ENCODE data around the gene ATP1B4. TPM values are rescaled to one million over a fixed set of nuclear protein-coding genes. Genes with fewer than 3 reads are reported as not detected.

Gene ATP1B4
- total RNA-seq, 1 experiment from 2014 or later, result not detected

DNA sequence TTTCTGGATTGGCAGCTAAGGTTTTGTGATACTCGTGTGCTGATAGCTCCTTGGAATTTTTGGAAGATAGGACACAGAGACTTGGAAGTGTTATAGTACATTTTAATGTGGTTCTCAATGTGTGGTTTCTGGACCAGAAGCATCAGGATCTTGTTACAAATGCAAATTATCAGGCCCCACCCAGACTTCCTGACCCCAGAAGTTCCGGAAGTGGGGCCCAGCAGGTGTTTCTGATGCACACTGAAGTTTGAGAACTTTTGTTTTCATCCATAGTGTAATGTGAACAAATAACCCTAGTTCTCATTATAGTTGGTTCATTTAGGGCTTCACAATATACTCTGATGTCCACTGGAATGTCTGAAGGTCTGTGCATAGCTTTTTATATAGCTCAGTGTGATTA lies 57.6 kb downstream of the ATP1B4 start:
- Histone ChIP-seq H3K27ac (ENCODE audit: insufficient read length, low read depth, low read length) (no peak overlapping the region), H2BK12ac (ENCODE audit: insufficient read length, low read depth, low read length) (no peak overlapping the region), H2AK5ac (ENCODE audit: insufficient read length, low read length) (no peak overlapping the region), H3K4ac (ENCODE audit: low read depth, low read length) (no peak overlapping the region), H3K14ac (ENCODE audit: insufficient read depth, low read length) (no peak overlapping the region), H2AFZ (ENCODE audit: low read length) (no peak overlapping the region), H2BK20ac (ENCODE audit: low read depth, low read length, poor library complexity, severe bottlenecking) (no peak overlapping the region), H2BK15ac (ENCODE audit: low read depth, low read length) (no peak overlapping the region), H3K4me1 (ENCODE audit: insufficient read depth, low read length) (no peaks in the 10 kb centered on the region), H3K18ac (ENCODE audit: insufficient read length, low read depth, low read length) (no peak overlapping the region), H3K56ac (ENCODE audit: insufficient read length, low read depth, low read length) (no peak overlapping the region), H3K79me1 (ENCODE audit: insufficient read depth, low read depth, low read length, poor library complexity, severe bottlenecking) (no peaks in the 10 kb centered on the region), H3K9ac (ENCODE audit: extremely low read depth, insufficient read length, low read length) (no peak overlapping the region), H2BK120ac (ENCODE audit: low read depth, low read length, poor library complexity, severe bottlenecking) (no peak overlapping the region), H4K8ac (replicated peaks; ENCODE audit: insufficient read length, low read depth, low read length) (no peak overlapping the region), H2BK5ac (ENCODE audit: insufficient read length, low read length) (no peak overlapping the region), H3K23ac (ENCODE audit: insufficient read length, low read depth, low read length) (no peak overlapping the region), H4K91ac (ENCODE audit: insufficient read length, low read depth, low read length) (no peak overlapping the region), H3K9me3 (ENCODE audit: control insufficient read depth, low read depth, low read length) (peaks cover 14% of the 10 kb centered on the region), H3K23me2 (ENCODE audit: insufficient read length, low read depth, low read length, poor library complexity, severe bottlenecking) (no peaks in the 10 kb centered on the region), H4K20me1 (ENCODE audit: control insufficient read depth, insufficient read depth, insufficient read length) (no peaks in the 10 kb centered on the region), H4K5ac (ENCODE audit: insufficient read length, low read depth, low read length) (no peak overlapping the region), H3T11ph (ENCODE audit: low read length) (no peak overlapping the region), H3K79me2 (ENCODE audit: insufficient read depth, low read length) (no peaks in the 10 kb centered on the region), H3K4me2 (ENCODE audit: insufficient read depth, insufficient read length, low read length) (no peak overlapping the region), H3K27me3 (ENCODE audit: insufficient read depth, low read length) (no peaks in the 10 kb centered on the region)
- no peaks in the 10 kb centered on the region; a peak in 2 of 7 replicates for H3K36me3 Mint-ChIP-seq (ENCODE audit: insufficient read depth in 1 of 3, low read depth in 3 of 3)
- no peak for DNase-seq
- no peak overlapping the region for H3K27ac Mint-ChIP-seq
- TF ChIP-seq, protein P1, sequence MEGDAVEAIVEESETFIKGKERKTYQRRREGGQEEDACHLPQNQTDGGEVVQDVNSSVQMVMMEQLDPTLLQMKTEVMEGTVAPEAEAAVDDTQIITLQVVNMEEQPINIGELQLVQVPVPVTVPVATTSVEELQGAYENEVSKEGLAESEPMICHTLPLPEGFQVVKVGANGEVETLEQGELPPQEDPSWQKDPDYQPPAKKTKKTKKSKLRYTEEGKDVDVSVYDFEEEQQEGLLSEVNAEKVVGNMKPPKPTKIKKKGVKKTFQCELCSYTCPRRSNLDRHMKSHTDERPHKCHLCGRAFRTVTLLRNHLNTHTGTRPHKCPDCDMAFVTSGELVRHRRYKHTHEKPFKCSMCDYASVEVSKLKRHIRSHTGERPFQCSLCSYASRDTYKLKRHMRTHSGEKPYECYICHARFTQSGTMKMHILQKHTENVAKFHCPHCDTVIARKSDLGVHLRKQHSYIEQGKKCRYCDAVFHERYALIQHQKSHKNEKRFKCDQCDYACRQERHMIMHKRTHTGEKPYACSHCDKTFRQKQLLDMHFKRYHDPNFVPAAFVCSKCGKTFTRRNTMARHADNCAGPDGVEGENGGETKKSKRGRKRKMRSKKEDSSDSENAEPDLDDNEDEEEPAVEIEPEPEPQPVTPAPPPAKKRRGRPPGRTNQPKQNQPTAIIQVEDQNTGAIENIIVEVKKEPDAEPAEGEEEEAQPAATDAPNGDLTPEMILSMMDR (conservative IDR thresholded peaks at IDR 0.05), result no peak
- no CpG with 5 or more reads among the region's 2 CpGs for WGBS (ENCODE audit: extremely low coverage, insufficient read length, low lambda C conversion rate)
- H3K4me1 Mint-ChIP-seq, result peaks cover 0 to 4% of the 10 kb centered on the region in 2 experiments; a peak in 1 of 4 replicates
- no peaks in the 10 kb centered on the region; the same call in 1 of the 2 replicates for H3K27me3 Mint-ChIP-seq (ENCODE audit: low read depth)
- no peak overlapping the region for H3K4me3 Mint-ChIP-seq
- H3K9me3 Mint-ChIP-seq, result peaks cover 62 to 74% of the 10 kb centered on the region in 2 experiments

All from H9 (cell line).